Mesodermal cell (in vitro differentiated cells): Measurements from ENCODE around the gene CENPM.

Experiments
- H3K27ac ChIP-seq: 2 replicates; pipeline ENCODE4 v1.7.0; 2013; ENCODE audit warnings: mild to moderate bottlenecking, low read depth, low read length, moderate library complexity; ENCODE audit not compliant: severe bottlenecking
- H3K36me3 ChIP-seq: 2 replicates; pipeline ENCODE4 v1.7.1; 2013; ENCODE audit warnings: mild to moderate bottlenecking, low read length, moderate library complexity; ENCODE audit not compliant: control insufficient read depth, insufficient read depth
- H3K4me1 ChIP-seq: one replicate; pipeline ENCODE4 v1.7.1; 2013; ENCODE audit warnings: mild to moderate bottlenecking, low read length; ENCODE audit not compliant: insufficient read depth, control insufficient read depth, poor library complexity, severe bottlenecking
- H3K4me3 ChIP-seq: 2 replicates; pipeline ENCODE4 v1.7.0; 2013; ENCODE audit warnings: low read length, control low read depth, mild to moderate bottlenecking; ENCODE audit not compliant: insufficient read depth, poor library complexity, severe bottlenecking; ENCODE audit errors: extremely low read depth
- H3K9me3 ChIP-seq: 2 replicates; pipeline ENCODE4 v1.7.1; 2013; ENCODE audit warnings: mild to moderate bottlenecking, low read length, moderate library complexity; ENCODE audit not compliant: control insufficient read depth
- WGBS, 2 experiments: methylation state at CpG; one replicate each; pipeline ENCODE4 v1.1.5; 2013; ENCODE audit warnings: missing lambda C conversion rate in 2 of 2; ENCODE audit not compliant: insufficient coverage in 2 of 2; 5-methylcytosine and 5-hydroxymethylcytosine counted together

CENPM gene

DNA sequence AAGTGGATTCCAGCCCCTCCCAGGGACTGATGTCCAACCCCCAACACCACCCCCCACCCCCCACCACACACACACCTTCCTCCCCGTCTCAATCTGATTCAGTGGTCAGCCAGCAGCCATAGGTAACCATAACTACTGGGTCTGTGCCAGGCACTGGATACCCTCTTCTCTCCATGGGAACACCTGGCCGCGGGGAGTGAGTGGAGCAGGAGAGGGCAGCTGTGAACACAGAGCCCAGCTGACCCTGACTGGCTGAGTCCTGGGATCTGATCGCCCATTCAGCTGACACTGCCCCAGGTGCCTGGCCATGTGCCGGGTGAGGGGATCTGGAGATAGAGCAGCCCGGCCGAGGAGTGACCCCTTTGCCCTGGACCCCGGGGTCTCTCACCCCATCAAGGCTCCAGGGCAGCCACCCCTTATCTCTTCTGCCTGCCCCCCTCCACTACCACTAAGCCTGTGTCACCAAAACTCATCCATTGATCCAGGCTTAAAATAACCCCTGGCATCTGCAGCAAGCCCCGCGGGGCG, 29.5 kb downstream of the CENPM start:
- Histone ChIP-seq H3K9me3 (no peaks in the 10 kb centered on the region), H3K36me3 (no peaks in the 10 kb centered on the region), H3K4me1 (peaks cover 4% of the 10 kb centered on the region), H3K4me3 (no peak overlapping the region), H3K27ac (no peak overlapping the region)
- WGBS, 2 experiments = 86 to 97% methylated on average over 4 to 10 of the region's 11 CpGs

DNA sequence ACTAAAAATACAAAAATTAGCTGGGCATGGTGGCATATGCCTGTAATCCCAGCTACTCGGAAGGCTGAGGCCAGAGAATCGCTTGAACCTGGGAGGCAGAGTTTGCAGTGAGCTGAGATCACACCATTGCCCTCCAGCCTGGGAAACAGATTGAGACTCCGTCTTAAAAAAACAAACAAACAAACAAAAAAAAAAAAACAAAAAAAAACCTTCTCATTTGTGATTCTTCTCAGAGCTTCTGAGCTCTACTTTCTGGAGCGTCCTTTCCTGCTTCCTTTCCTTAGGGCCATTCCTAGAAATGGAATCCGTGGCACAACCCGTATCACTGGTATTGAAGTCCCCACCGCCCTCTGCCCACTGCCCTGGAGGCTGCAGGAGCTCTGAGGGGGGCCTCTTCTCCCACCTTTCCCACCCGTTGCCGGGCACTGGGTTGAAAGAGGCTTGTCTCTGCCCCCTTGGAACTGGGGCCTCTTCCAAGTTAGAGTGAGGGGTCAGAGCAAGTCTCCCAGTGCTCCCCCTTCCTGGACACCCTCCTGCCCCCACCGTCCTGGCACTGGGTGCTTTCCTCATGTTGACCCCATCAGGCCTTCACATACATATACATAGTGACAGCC, 30.1 kb downstream of the CENPM start:
- H3K9me3 ChIP-seq = no peaks in the 10 kb centered on the region
- H3K4me3 ChIP-seq = no peak overlapping the region
- WGBS, 2 experiments = 59 to 62% methylated on average over 8 to 9 of the region's 10 CpGs
- H3K4me1 ChIP-seq = peaks cover 4% of the 10 kb centered on the region
- no peaks in the 10 kb centered on the region for H3K36me3 ChIP-seq
- no peak overlapping the region for H3K27ac ChIP-seq

DNA sequence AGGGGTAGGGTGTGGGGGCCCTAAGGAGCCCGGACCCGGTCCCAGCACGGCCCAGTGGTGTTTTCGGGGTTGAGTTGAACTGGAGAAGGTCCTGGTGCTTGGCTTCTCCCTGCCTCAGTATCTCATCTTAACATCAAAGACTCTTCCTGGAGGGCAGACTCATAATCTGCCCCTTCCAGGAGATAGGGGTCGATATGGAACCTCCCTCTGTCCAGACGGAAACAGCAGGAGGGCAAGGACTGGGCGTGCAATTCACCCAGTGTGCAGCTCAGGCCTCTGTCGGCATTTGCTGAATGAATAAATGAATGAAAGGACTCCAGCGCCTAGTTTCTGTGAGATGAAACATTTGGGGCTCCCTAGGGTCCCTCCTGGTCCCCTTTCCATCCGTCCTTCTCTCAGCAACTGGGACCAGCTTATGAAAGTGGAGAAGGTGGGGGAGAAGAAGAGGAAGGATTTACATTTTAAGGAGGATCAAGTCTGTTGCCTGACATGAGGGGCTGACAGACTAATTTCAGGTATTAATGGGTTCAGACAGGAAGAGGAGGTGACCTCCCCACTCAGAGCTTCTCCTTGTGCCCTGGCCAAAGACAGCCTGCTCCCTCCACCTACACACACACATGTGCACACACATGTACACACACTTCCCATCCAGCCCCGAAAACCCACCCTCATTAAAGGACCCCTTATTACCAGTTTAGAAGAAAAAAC, 31.0 kb downstream of the CENPM start:
- no peak overlapping the region for H3K4me3 ChIP-seq
- H3K9me3 ChIP-seq = no peaks in the 10 kb centered on the region
- WGBS, 2 experiments = 20 to 36% methylated on average over 3 to 10 of the region's 11 CpGs
- peaks cover 7% of the 10 kb centered on the region for H3K4me1 ChIP-seq
- no peaks in the 10 kb centered on the region for H3K36me3 ChIP-seq
- no peak overlapping the region for H3K27ac ChIP-seq

DNA sequence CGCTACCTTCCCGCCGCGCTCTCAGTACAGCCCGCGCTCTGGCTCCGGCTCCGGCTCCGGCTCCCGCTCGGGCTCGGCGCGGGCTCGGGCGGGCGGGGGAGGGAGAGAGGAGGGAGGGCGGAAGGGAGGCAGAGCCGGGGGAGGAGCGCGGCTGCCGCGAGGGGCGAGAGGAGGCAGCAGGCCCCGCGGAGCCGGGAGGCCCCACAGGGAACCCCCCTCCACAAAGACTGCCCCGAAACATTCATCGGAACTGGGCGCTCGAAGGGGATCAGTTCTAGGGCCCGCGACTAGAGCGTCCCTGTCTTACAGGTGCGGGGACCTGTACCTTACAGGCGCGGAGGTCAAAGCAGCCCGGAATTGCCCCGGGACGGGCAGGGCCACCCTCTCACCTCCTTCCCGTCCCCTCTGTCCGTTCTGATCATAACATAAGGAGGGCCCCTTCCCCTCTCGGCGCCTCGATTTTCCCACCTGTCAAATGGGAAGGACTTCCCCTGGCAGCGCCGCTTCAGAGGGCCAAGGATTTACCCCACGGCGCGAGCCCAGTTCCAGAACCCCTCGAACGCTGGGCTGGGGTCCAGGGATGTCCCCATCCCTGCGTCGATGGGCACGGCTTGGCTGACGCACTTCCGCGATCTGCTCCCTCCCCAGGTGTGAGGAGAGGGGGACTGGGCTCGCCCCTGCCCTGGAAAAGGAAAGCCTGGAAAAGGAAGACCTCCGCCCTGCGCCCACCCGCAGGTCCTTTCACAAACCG, 31.7 kb downstream of the CENPM start, which contains the start of gene SHISA8:
TSS of gene SHISA8 (minus strand) at position 40 of the 751 bp plus-strand sequence. CDS start 407 bp downstream, outside the sequence.
- WGBS, 2 experiments = 8 to 9% methylated on average over 28 to 33 of the region's 63 CpGs
- H3K4me3 ChIP-seq = peak within 1 kb of the TSS; percentile 29

DNA sequence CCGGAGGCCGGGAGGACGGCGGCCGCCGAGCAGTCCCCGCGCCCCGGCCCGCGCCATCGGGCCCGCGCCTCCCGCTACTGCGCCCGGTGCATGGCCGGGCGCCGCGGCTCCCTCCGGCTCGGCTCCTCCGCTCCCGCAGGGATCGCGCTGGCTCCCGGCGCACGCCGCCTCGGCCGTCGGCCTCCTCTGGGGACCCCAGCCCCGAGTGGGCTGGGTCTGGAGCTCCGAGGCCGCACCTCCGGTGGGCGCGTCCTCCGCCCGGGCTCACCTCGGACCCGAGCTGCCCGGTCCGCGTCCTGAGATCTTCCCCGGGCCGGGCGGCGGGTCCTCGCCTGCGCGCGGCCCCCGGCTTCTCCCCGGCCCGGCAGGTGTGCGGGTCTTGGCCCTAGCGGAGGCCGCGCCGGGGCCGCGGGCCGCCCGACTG, 32.3 kb downstream of the CENPM start:
- Histone ChIP-seq H3K36me3 (no peaks in the 10 kb centered on the region), H3K9me3 (no peaks in the 10 kb centered on the region), H3K27ac (no peak overlapping the region), H3K4me3 (peak overlapping the region; percentile 29), H3K4me1 (peaks cover 9% of the 10 kb centered on the region)
- 1% methylated on average over 59 to 65 of the region's 67 CpGs for WGBS, 2 experiments

More for the DNA sequence above, 31.7 kb downstream of the CENPM start, which contains the start of gene SHISA8:
- H3K36me3 ChIP-seq = no peaks in the 10 kb centered on the region
- H3K9me3 ChIP-seq = no peaks in the 10 kb centered on the region
- H3K27ac ChIP-seq = no peak within 1 kb of the TSS
- peaks cover 7% of the 10 kb centered on the region for H3K4me1 ChIP-seq

DNA sequence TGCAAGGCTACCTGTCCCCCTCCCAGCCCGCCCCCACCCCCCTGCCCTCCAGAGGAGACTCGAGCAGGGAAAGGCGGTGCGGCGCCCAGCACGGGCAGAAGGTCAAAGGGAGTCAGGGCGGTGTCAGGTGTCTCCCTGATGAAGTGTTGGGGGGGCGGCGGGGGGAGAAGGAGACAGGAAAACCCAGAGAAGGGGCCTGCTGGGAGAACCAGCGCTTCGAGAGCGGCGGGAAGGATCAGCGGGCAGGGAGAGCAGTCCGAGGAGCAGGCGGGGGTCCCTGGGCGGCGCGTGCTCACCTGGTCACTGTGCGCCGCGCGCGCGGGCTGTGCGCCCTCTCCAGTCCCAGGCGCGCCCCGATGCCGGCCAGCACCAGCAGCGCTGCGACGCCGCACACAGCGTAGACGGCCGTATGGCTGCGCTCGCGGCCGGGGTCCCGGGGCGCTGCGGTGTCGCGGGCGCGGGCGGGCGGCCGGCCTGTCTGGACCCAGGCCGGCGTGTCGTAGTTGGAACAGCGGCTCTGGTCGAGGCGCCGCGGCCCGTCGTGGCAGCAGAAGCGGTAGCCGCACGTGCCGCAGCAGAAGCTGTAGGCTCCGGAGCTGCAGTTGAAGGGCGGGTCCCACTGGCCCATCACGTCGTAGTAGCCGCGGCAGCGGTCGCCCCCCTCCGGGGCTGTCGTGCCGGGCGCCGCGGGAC, 33.0 kb downstream of the CENPM start:
- no peaks in the 10 kb centered on the region for H3K9me3 ChIP-seq
- H3K27ac ChIP-seq = no peak overlapping the region
- H3K36me3 ChIP-seq = no peaks in the 10 kb centered on the region
- H3K4me3 ChIP-seq = no peak overlapping the region
- H3K4me1 ChIP-seq = peaks cover 10% of the 10 kb centered on the region
- WGBS, 2 experiments = 2 to 3% methylated on average over 52 to 67 of the region's 79 CpGs

DNA sequence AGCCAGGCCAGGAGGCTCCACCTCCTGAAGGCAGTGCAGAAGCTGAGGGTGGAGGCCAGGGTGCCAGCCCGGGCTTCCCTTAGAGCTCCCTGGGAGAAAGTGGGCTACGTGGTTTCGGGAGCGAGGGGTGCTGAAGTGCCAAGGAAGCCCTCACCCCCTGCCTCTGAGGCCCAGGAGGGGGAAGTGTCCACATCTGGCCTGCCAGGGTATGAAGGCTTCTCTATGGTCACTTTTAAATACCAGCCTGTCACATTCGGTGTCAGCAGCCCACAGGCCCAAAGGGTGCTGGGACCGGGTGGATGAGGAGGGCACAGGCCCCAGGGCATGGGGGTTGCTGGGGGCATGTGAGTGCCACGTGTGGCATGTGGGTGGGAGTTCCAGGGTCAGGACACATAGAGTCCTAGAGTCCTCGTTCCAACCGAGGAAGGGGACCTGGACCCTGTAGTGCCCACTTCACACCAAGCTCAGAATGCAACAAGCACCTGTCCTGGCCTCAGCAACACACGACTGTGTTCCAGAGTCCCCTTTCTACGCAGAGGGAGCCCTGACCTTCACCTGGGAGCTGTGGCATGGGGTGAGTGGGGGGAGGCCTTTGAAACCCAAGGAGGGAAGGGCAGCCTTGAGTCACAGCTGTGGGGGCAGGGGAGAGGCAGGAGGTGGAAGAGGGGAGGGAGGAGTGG, 33.8 kb downstream of the CENPM start:
- H3K4me3 ChIP-seq = no peak overlapping the region
- no peaks in the 10 kb centered on the region for H3K9me3 ChIP-seq
- no peak overlapping the region for H3K27ac ChIP-seq
- no peaks in the 10 kb centered on the region for H3K36me3 ChIP-seq
- H3K4me1 ChIP-seq = peaks cover 10% of the 10 kb centered on the region
- WGBS, 2 experiments = 58% methylated on average over 9 of the region's 11 CpGs

DNA sequence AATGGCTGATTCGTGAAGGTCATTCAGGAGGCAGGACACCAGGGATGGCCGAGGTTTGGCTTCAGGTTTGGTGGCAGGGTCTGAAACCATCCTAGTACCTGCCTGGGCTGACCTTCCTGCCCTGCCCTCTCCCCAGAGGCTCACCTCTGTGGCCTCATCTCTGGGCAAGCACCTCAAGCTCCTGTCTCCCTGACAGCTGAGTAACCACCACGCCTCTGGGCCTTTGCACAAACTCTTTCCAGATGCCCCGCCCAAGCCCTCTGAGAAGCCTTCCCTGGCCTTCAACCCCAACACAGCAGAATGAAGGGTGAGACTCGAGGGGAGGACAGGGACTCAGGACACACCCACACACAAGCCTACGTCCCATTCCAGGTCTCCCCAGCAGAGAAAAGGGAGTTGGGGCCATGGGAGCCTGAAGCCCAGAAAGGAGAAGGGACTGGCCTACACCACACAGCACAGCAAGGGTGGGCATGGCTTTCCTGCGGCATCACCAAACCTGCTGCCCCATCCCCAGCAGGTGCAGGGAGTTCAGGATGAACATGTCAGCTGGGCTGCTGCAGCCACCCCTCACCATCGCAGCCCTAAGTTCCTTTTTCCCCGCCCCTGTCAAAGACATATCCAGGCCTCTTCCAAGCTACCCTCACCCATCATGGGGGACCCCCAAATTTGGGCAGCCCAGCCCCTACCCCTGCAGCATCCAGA, 34.5 kb downstream of the CENPM start:
- Histone ChIP-seq H3K27ac (no peak overlapping the region), H3K4me3 (no peak overlapping the region), H3K4me1 (peaks cover 15% of the 10 kb centered on the region), H3K36me3 (no peaks in the 10 kb centered on the region), H3K9me3 (no peaks in the 10 kb centered on the region)
- 76 to 88% methylated on average over 4 to 5 of the region's 9 CpGs for WGBS, 2 experiments

DNA sequence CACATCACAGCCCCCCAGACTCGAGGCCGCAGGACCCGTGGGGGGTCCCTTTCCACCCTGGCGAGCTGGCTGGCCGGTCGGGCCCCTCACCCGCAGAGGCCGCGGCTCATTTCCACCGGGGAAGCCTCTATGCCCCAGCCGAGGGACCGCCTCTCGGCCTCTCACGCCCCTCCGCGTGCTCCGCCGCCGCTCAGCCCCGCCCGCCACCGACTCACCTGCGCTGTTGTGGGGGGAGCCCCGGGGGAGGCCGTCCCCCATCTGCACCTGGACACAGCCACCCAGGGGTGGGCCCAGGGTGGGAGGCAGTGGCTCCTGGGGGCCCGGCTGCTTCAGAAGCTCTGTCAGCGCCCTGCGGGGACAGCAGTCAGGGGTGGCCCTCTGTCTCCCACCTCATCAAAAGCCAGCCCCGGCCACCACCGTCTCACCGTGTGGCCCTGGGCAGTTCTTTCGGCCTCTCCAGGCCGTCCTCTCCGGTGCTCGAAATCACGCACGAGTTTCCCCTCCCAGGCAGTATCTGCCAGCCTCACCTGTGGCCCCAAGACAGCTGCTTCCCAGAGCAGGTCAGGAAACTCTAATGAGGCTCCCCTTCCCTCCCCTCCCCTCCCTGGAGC, 35.8 kb downstream of the CENPM start:
- Histone ChIP-seq H3K9me3 (no peaks in the 10 kb centered on the region), H3K4me3 (no peak overlapping the region), H3K4me1 (peaks cover 19% of the 10 kb centered on the region), H3K27ac (no peak overlapping the region), H3K36me3 (peaks cover 13% of the 10 kb centered on the region)
- 17 to 23% methylated on average over 26 to 33 of the region's 37 CpGs for WGBS, 2 experiments
